ENCODE data around the gene RADIL. TPM values are rescaled to one million over a fixed set of nuclear protein-coding genes. Genes with fewer than 3 reads are reported as not detected.
A peak's percentile ranks its signal among the peaks of the same experiment; 100 is the strongest.

Gene RADIL
- total RNA-seq, 1 experiment from 2014 or later = not detected

DNA sequence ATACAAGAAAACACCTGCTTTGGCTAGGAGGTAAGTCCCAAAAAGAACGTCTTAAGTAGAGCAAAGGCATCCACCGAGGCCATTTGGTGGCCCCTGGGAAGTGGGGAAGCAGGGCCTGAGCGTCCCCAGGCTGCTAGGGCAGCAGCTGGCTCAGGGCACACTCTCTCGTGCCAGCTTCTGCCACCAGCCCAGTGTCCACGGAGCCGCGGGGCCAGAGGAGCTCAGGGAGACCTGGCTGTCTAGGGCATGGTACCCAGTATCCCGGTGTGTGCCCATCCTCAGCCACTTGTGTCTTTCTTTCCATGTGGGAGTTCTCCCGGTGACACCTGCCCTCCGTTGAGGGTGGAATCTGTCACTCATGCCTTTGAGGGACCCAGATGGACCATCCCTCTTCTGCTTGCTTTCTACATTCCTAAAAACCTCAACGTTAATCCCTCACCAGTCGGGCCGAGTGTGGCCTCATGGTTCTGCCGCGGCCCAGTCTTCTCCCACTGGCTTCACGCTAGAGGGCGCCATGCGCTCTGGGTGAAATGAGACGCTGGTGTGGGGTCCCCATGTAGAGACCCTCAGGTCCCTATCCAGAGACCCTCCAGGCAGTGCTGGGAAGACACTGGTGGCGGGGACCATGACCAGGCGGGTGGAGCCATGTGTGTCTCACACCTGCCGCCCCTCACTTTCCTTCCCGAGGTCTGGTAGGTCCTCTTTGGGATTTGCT, 117.6 kb downstream of the RADIL start:
- no TSS peak for BruUV-seq (replicated peaks)
- no peaks in the 10 kb centered on the region for H3K4me1 ChIP-seq
- H3K27me3 ChIP-seq (replicated peaks; ENCODE audit: control insufficient read depth, insufficient read depth, low read length) = no peaks in the 10 kb centered on the region
- no peaks in the 10 kb centered on the region for H3K4me1 Mint-ChIP-seq (ENCODE audit: low read depth, unreplicated experiment)
- peaks cover 57% of the 10 kb centered on the region for H3K36me3 Mint-ChIP-seq (ENCODE audit: insufficient read depth, unreplicated experiment)
- no peaks in the 10 kb centered on the region; the same call in none of the 2 replicates for H3K36me3 ChIP-seq (ENCODE audit: control insufficient read depth, insufficient read depth, low read length)
- no peaks in the 10 kb centered on the region for H3K9me3 Mint-ChIP-seq (ENCODE audit: unreplicated experiment)
- H3K27me3 Mint-ChIP-seq (ENCODE audit: insufficient read depth, unreplicated experiment) = no peaks in the 10 kb centered on the region
- no peak overlapping the region for H3K27ac Mint-ChIP-seq (ENCODE audit: unreplicated experiment)
- H3K9me3 ChIP-seq = no peaks in the 10 kb centered on the region
- DNase-seq = no peak
- POLR2A ChIA-PET = no interaction called here
- CTCF ChIA-PET = no interaction called here
- no peak overlapping the region for H3K4me3 ChIP-seq (ENCODE audit: low read depth, low read length)
- intact Hi-C loops (cut with micrococcal nuclease; ENCODE audit: unreplicated experiment) = no loop called here
- H3K4me3 Mint-ChIP-seq (ENCODE audit: unreplicated experiment) = no peak overlapping the region
- TF ChIP-seq, protein P1, sequence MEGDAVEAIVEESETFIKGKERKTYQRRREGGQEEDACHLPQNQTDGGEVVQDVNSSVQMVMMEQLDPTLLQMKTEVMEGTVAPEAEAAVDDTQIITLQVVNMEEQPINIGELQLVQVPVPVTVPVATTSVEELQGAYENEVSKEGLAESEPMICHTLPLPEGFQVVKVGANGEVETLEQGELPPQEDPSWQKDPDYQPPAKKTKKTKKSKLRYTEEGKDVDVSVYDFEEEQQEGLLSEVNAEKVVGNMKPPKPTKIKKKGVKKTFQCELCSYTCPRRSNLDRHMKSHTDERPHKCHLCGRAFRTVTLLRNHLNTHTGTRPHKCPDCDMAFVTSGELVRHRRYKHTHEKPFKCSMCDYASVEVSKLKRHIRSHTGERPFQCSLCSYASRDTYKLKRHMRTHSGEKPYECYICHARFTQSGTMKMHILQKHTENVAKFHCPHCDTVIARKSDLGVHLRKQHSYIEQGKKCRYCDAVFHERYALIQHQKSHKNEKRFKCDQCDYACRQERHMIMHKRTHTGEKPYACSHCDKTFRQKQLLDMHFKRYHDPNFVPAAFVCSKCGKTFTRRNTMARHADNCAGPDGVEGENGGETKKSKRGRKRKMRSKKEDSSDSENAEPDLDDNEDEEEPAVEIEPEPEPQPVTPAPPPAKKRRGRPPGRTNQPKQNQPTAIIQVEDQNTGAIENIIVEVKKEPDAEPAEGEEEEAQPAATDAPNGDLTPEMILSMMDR (IDR thresholded peaks at IDR 0.05; ENCODE audit: insufficient read depth in 1 of 2, low read depth in 1 of 2, low read length in 1 of 2, severe bottlenecking in 1 of 2, unreplicated experiment in 1 of 2) = peak in 1 of 2 experiments; percentile 20

DNA sequence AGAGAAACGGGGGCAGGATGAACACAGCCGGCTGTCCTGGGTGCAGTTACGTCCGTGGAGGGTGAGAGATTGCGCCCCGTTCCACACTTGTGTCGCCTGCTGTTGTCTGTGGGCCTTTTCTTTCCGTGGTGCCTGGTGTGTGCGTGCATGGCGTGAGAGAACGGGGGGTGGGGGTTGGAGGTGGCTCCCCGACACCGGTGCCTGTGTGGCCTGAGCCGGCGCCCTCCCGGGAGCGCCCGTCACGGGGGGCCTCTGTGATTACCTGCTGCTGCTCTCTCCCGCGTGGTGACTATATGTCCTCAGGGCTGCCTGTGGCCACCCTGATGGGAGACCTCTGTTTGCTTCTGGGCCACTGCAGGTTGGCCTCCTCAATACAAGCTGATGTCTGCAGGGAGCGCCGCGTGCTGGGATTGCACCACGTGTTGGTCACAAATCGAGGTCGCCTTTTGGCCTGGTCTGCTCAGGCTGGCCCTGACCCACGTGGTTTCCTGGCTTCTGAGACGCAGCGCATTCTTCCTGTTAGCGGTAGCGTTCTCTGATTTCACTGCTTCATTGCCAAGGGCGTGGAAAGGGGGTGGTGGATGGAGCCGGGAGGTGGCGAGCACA, 119.0 kb downstream of the RADIL start:
- Histone ChIP-seq H3K4me3 (ENCODE audit: low read depth, low read length) (no peak overlapping the region), H3K9me3 (no peaks in the 10 kb centered on the region), H3K4me1 (no peaks in the 10 kb centered on the region), H3K27me3 (replicated peaks; ENCODE audit: control insufficient read depth, insufficient read depth, low read length) (no peaks in the 10 kb centered on the region), H3K36me3 (ENCODE audit: control insufficient read depth, insufficient read depth, low read length) (no peaks in the 10 kb centered on the region; the same call in none of the 2 replicates)
- TF ChIP-seq, protein P1 (IDR thresholded peaks at IDR 0.05; ENCODE audit: insufficient read depth in 1 of 2, low read depth in 1 of 2, low read length in 1 of 2, severe bottlenecking in 1 of 2, unreplicated experiment in 1 of 2) = no peak
- no TSS peak for BruUV-seq (replicated peaks)
- H3K27me3 Mint-ChIP-seq (ENCODE audit: insufficient read depth, unreplicated experiment) = no peaks in the 10 kb centered on the region
- H3K4me1 Mint-ChIP-seq (ENCODE audit: low read depth, unreplicated experiment) = no peaks in the 10 kb centered on the region
- DNase-seq = no peak
- peaks cover 63% of the 10 kb centered on the region for H3K36me3 Mint-ChIP-seq (ENCODE audit: insufficient read depth, unreplicated experiment)
- no peak overlapping the region for H3K4me3 Mint-ChIP-seq (ENCODE audit: unreplicated experiment)
- intact Hi-C loops (cut with micrococcal nuclease; ENCODE audit: unreplicated experiment) = no loop called here
- ChIA-PET POLR2A (no interaction called here), CTCF (no interaction called here)
- H3K27ac Mint-ChIP-seq (ENCODE audit: unreplicated experiment) = no peak overlapping the region
- H3K9me3 Mint-ChIP-seq (ENCODE audit: unreplicated experiment) = no peaks in the 10 kb centered on the region

DNA sequence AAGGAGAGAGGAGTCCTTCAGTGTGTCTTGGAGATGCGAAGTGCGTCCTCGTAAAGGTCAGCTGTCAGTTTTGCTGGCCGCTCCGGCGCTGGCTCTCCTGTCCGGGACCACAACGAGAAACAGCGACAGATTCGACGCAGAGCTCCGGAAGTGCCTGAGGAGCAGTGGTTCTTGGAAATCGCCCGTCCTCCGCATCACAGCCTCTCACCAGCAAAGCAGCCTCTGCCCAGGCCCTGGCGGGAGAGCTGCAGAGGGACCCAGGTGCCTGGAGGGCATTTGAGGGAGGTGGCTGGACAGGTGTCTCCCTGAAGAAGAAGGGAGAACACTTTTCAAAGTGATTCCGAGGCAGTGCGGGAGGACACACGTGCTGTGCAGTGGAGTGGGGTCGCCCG, 119.7 kb downstream of the RADIL start:
- CTCF ChIA-PET = no interaction called here
- TF ChIP-seq, protein P1 (IDR thresholded peaks at IDR 0.05; ENCODE audit: insufficient read depth in 1 of 2, low read depth in 1 of 2, low read length in 1 of 2, severe bottlenecking in 1 of 2, unreplicated experiment in 1 of 2) = no peak

More for the DNA sequence above, 119.7 kb downstream of the RADIL start:
- POLR2A ChIA-PET = no interaction called here
- H3K27ac Mint-ChIP-seq (ENCODE audit: unreplicated experiment) = no peak overlapping the region
- H3K4me1 ChIP-seq = no peaks in the 10 kb centered on the region
- H3K27me3 ChIP-seq (replicated peaks; ENCODE audit: control insufficient read depth, insufficient read depth, low read length) = no peaks in the 10 kb centered on the region
- no peaks in the 10 kb centered on the region for H3K9me3 Mint-ChIP-seq (ENCODE audit: unreplicated experiment)
- H3K9me3 ChIP-seq = no peaks in the 10 kb centered on the region
- H3K4me1 Mint-ChIP-seq (ENCODE audit: low read depth, unreplicated experiment) = no peaks in the 10 kb centered on the region
- DNase-seq = no peak
- no peak overlapping the region for H3K4me3 Mint-ChIP-seq (ENCODE audit: unreplicated experiment)
- no peak overlapping the region for H3K4me3 ChIP-seq (ENCODE audit: low read depth, low read length)
- intact Hi-C loops (cut with micrococcal nuclease; ENCODE audit: unreplicated experiment) = no loop called here
- H3K27me3 Mint-ChIP-seq (ENCODE audit: insufficient read depth, unreplicated experiment) = no peaks in the 10 kb centered on the region
- H3K36me3 ChIP-seq (ENCODE audit: control insufficient read depth, insufficient read depth, low read length) = no peaks in the 10 kb centered on the region; the same call in none of the 2 replicates
- peaks cover 70% of the 10 kb centered on the region for H3K36me3 Mint-ChIP-seq (ENCODE audit: insufficient read depth, unreplicated experiment)
- BruUV-seq (replicated peaks) = no TSS peak

Data from Caco-2 (cell line).